ENCODE data around the gene RNASE7. TPM values are rescaled to one million over a fixed set of nuclear protein-coding genes. Genes with fewer than 3 reads are reported as not detected.

Gene RNASE7
- total RNA-seq, 1 donor from 2014 or later: not detected

- Histone ChIP-seq H3K36me3 (peaks cover 29% of the 10 kb centered on the region), H3K4me1 (peaks cover 46% of the 10 kb centered on the region), H3K27ac (replicated peaks) (peak overlapping the region; percentile 95), H3K4me3 (peak overlapping the region; percentile 88), H3K27me3 (ENCODE audit: low read depth) (no peaks in the 10 kb centered on the region), H3K9me3 (replicated peaks) (no peaks in the 10 kb centered on the region)
- peak; percentile 59 for DNase-seq
- TF ChIP-seq, protein P1, sequence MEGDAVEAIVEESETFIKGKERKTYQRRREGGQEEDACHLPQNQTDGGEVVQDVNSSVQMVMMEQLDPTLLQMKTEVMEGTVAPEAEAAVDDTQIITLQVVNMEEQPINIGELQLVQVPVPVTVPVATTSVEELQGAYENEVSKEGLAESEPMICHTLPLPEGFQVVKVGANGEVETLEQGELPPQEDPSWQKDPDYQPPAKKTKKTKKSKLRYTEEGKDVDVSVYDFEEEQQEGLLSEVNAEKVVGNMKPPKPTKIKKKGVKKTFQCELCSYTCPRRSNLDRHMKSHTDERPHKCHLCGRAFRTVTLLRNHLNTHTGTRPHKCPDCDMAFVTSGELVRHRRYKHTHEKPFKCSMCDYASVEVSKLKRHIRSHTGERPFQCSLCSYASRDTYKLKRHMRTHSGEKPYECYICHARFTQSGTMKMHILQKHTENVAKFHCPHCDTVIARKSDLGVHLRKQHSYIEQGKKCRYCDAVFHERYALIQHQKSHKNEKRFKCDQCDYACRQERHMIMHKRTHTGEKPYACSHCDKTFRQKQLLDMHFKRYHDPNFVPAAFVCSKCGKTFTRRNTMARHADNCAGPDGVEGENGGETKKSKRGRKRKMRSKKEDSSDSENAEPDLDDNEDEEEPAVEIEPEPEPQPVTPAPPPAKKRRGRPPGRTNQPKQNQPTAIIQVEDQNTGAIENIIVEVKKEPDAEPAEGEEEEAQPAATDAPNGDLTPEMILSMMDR (IDR thresholded peaks at IDR 0.05; ENCODE audit: borderline replicate concordance): no peak
- intact Hi-C loops (cut with micrococcal nuclease): no loop called here
Observed at GRCh38 chr14:21070610-21071224, 28.6 kb downstream of the RNASE7 start.

DNA sequence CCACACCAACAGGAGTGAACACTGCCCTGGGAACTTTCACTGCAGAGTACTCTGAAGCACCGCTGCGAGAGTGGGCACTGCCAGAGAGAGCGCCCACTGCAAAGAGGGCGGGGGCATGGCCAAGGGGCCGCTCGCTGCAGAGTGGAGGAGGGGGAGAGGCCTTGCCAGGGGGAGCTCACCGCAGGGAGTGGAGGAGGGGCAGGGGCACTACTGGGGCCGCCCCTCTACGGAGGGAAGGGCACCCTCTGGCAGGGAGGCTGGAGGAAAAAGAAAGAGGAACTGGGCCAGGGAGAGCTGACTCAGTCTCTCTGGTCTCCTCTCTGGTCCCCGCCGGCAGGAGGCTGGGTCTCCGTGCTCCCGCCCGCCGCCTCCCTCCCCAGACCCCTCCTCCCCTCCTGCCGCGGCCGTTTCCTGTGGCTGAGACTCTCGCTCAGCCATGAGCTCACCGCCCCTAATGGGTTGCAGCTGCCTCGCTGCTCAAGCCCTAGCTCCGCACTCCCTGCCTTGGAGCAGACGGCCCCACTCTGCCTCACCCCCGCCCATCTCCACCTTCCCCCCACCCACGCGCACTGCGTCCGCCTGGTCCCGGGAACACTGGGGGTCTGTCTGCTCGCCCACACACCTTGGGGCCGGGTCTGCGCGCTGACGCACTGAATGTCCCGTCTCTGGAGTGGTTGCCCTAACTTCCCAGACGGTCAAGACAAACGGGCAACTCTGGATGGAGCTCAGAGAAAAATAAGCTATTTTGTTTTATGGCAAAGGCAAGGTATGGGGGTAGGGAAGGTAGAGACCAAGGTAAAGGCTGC, 29.3 kb downstream of the RNASE7 start:
- intact Hi-C loops (cut with micrococcal nuclease): no loop called here
- Histone ChIP-seq H3K27me3 (ENCODE audit: low read depth) (no peaks in the 10 kb centered on the region), H3K36me3 (peaks cover 36% of the 10 kb centered on the region), H3K4me3 (peak overlapping the region; percentile 88), H3K4me1 (peaks cover 46% of the 10 kb centered on the region), H3K9me3 (replicated peaks) (no peaks in the 10 kb centered on the region), H3K27ac (replicated peaks) (peak overlapping the region; percentile 95)
- peak; percentile 91 for DNase-seq
- TF ChIP-seq, protein P1 (IDR thresholded peaks at IDR 0.05; ENCODE audit: borderline replicate concordance): no peak

DNA sequence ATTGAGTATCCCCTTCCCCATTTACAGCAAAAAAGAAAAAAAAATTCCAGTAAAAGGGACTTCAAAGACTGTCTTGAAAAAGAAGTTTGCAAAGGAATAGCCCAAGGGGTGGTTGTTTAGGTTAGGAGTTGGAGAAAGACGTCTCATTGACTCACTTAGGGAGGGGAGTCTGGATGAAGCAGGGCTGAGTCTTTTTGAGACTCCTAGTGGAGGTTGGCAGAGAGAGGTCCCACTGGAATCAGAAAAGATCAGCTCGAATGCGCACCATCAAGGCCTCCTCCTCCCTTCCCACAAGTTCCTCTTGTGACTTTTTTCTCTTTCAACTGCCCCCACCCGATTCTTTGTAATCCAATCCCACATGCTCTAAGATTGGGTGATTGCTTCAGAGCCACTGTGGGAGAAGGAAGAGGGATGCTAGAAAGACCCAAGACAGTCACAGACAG, 29.9 kb downstream of the RNASE7 start:
- TF ChIP-seq, protein P1 (IDR thresholded peaks at IDR 0.05; ENCODE audit: borderline replicate concordance): no peak
- intact Hi-C loops (cut with micrococcal nuclease): no loop called here

GRCh38 chr14:21072781-21073339, 30.7 kb downstream of the RNASE7 start:
- Histone ChIP-seq H3K4me1 (peaks cover 46% of the 10 kb centered on the region), H3K36me3 (peaks cover 51% of the 10 kb centered on the region), H3K27ac (replicated peaks) (peak overlapping the region; percentile 95), H3K27me3 (ENCODE audit: low read depth) (no peaks in the 10 kb centered on the region), H3K9me3 (replicated peaks) (no peaks in the 10 kb centered on the region), H3K4me3 (no peak overlapping the region)
- intact Hi-C loops (cut with micrococcal nuclease): no loop called here
- DNase-seq: no peak
- TF ChIP-seq, protein P1 (IDR thresholded peaks at IDR 0.05; ENCODE audit: borderline replicate concordance): no peak

More for the DNA sequence above, 29.9 kb downstream of the RNASE7 start:
- Histone ChIP-seq H3K9me3 (replicated peaks) (no peaks in the 10 kb centered on the region), H3K4me3 (peak overlapping the region; percentile 88), H3K27me3 (ENCODE audit: low read depth) (no peaks in the 10 kb centered on the region), H3K36me3 (peaks cover 43% of the 10 kb centered on the region), H3K27ac (replicated peaks) (peak overlapping the region; percentile 95), H3K4me1 (peaks cover 46% of the 10 kb centered on the region)
- DNase-seq: no peak

- no peak for DNase-seq
- H3K36me3 ChIP-seq: peaks cover 61% of the 10 kb centered on the region
- peaks cover 41% of the 10 kb centered on the region for H3K4me1 ChIP-seq
- no peak overlapping the region for H3K27ac ChIP-seq (replicated peaks)
- intact Hi-C loops (cut with micrococcal nuclease): no loop called here
- no peaks in the 10 kb centered on the region for H3K9me3 ChIP-seq (replicated peaks)
- H3K4me3 ChIP-seq: no peak overlapping the region
- H3K27me3 ChIP-seq (ENCODE audit: low read depth): no peaks in the 10 kb centered on the region
- TF ChIP-seq, protein P1 (IDR thresholded peaks at IDR 0.05; ENCODE audit: borderline replicate concordance): no peak
Observed at GRCh38 chr14:21073921-21074320, 31.8 kb downstream of the RNASE7 start.

All from left ventricle myocardium inferior (tissue), 1 donor.